IMR-90 (cell line): ENCODE results near the gene LIPG. TPM values are rescaled to one million over a fixed set of nuclear protein-coding genes. Genes with fewer than 3 reads are reported as not detected.

ENCODE experiments used
- ATAC-seq: fragments of 200-7000 bp; cut with Tn5 transposase; 2 replicates; pipeline ENCODE4 v1.9.1; 2020; ENCODE audit warnings: low read depth, mild to moderate bottlenecking, moderate library complexity
- BruUV-seq: library from RNA; stranded (reverse); fragments of 400-500 nt; replicated peaks from 2 replicates; lab custom pipeline; 2021; lab: Mats Ljungman, UMichigan
- CTCF ChIA-PET: fragments of 300-600 bp; formaldehyde crosslinking; extraction: SDS; loops from one replicate; lab custom pipeline; 2021; ENCODE audit warnings: antibody characterized with exemption; lab: Yijun Ruan, JAX
- POLR2A ChIA-PET: fragments of 300-600 bp; sonication (Branson Sonifier 250); formaldehyde crosslinking; loops from one replicate; lab custom pipeline; 2022; ENCODE audit warnings: antibody characterized with exemption; ENCODE audit not compliant: unreplicated experiment; lab: Charles Lee
- DNase-seq: peaks from one replicate; pipeline ENCODE4 v3.0.0; 2013
- H2AFZ ChIP-seq: replicated peaks from 2 replicates; pipeline ENCODE3; 2013; ENCODE audit warnings: low read length, mild to moderate bottlenecking; ENCODE audit not compliant: poor library complexity
- H2AK5ac ChIP-seq: 2 replicates; pipeline ENCODE4 v1.6.1; 2013; ENCODE audit warnings: low read depth, low read length, inconsistent platforms
- H2AK9ac ChIP-seq: replicated peaks from 2 replicates; pipeline ENCODE3; 2013; ENCODE audit warnings: mild to moderate bottlenecking, low read depth, low read length, moderate library complexity; ENCODE audit not compliant: poor library complexity
- H2BK120ac ChIP-seq: 2 replicates; pipeline ENCODE4 v1.6.1; 2013; ENCODE audit warnings: low read depth, low read length, inconsistent platforms
- H2BK15ac ChIP-seq: 3 replicates; pipeline ENCODE4 v1.6.1; 2013; ENCODE audit warnings: low read depth, low read length, inconsistent platforms
- H2BK20ac ChIP-seq: 2 replicates; pipeline ENCODE4 v1.6.1; 2013; ENCODE audit warnings: low read depth, mild to moderate bottlenecking, inconsistent platforms, low read length, moderate library complexity
- H2BK5ac ChIP-seq: 2 replicates; pipeline ENCODE4 v1.6.1; 2013; ENCODE audit warnings: mild to moderate bottlenecking, low read depth, low read length, inconsistent platforms; ENCODE audit not compliant: poor library complexity, severe bottlenecking
- H3K14ac ChIP-seq: replicated peaks from 2 replicates; pipeline ENCODE4 v1.6.1; 2013; ENCODE audit warnings: low read depth, low read length, inconsistent platforms
- H3K18ac ChIP-seq: 2 replicates; pipeline ENCODE4 v1.6.1; 2013; ENCODE audit warnings: low read depth, low read length, control low read depth
- H3K23ac ChIP-seq: 2 replicates; pipeline ENCODE4 v1.6.1; 2013; ENCODE audit warnings: low read depth, low read length, inconsistent platforms
- H3K27ac ChIP-seq: 2 replicates; pipeline ENCODE4 v1.5.1; 2013; ENCODE audit warnings: mild to moderate bottlenecking, control low read depth, low read length; ENCODE audit not compliant: insufficient read depth
- H3K27me3 ChIP-seq: 2 replicates; pipeline ENCODE4 v1.6.1; 2013; ENCODE audit warnings: low read length; ENCODE audit not compliant: control insufficient read depth, insufficient read depth
- H3K36me3 ChIP-seq: 2 replicates; pipeline ENCODE4 v1.6.1; 2013; ENCODE audit warnings: low read length, mixed read lengths; ENCODE audit not compliant: control insufficient read depth, insufficient read depth
- H3K4ac ChIP-seq: 2 replicates; pipeline ENCODE4 v1.6.1; 2013; ENCODE audit warnings: low read depth, low read length, inconsistent platforms
- H3K4me1 ChIP-seq: 2 replicates; pipeline ENCODE4 v1.6.1; 2013; ENCODE audit warnings: low read length, mixed read lengths; ENCODE audit not compliant: control insufficient read depth, insufficient read depth
- H3K4me2 ChIP-seq: 2 replicates; pipeline ENCODE4 v1.6.1; 2013; ENCODE audit warnings: low read depth, mild to moderate bottlenecking, control low read depth, low read length, moderate library complexity
- H3K4me3 ChIP-seq: 2 replicates; pipeline ENCODE4 v1.5.1; 2013; ENCODE audit warnings: low read depth, mild to moderate bottlenecking, control low read depth, low read length, moderate library complexity; ENCODE audit not compliant: insufficient read depth
- H3K56ac ChIP-seq: 2 replicates; pipeline ENCODE4 v1.6.1; 2013; ENCODE audit warnings: low read length, inconsistent platforms; ENCODE audit not compliant: insufficient read depth; ENCODE audit errors: extremely low read depth
- H3K79me1 ChIP-seq, 2 experiments: 2 replicates each; pipeline ENCODE4 v1.6.1; 2013; ENCODE audit warnings: low read length in 2 of 2, inconsistent platforms in 1 of 2, low read depth in 1 of 2
- H3K9ac ChIP-seq: 2 replicates; pipeline ENCODE4 v1.6.1; 2013; ENCODE audit warnings: low read depth, low read length, control low read depth
- H3K9me1 ChIP-seq: 2 replicates; pipeline ENCODE4 v1.6.1; 2013; ENCODE audit warnings: low read length, inconsistent platforms; ENCODE audit not compliant: insufficient read depth
- H3K9me3 ChIP-seq: 2 replicates; pipeline ENCODE4 v1.6.1; 2013; ENCODE audit warnings: low read length; ENCODE audit not compliant: control insufficient read depth, insufficient read depth
- H4K20me1 ChIP-seq: 2 replicates; pipeline ENCODE4 v1.6.1; 2013; ENCODE audit warnings: low read length, inconsistent platforms; ENCODE audit not compliant: insufficient read depth
- H4K5ac ChIP-seq: 2 replicates; pipeline ENCODE4 v1.6.1; 2013; ENCODE audit warnings: mild to moderate bottlenecking, low read depth, low read length, control low read depth
- H4K8ac ChIP-seq, 2 experiments: 2 replicates each; pipeline ENCODE4 v1.6.1; 2013; ENCODE audit warnings: low read depth in 2 of 2, low read length in 2 of 2, control low read depth in 1 of 2, inconsistent platforms in 1 of 2
- H4K91ac ChIP-seq: 2 replicates; pipeline ENCODE4 v1.6.1; 2013; ENCODE audit warnings: low read depth, low read length, inconsistent platforms; ENCODE audit not compliant: insufficient read depth
- CEBPB ChIP-seq: IDR thresholded peaks from 2 replicates; pipeline ENCODE4 v1.6.1; 2012; ENCODE audit warnings: low read depth, low read length, improper control_type of control experiment
- CTCF ChIP-seq: conservative IDR thresholded peaks from 2 replicates; pipeline ENCODE4 v1.5.1; 2012; ENCODE audit warnings: mild to moderate bottlenecking, low read depth, low read length, improper control_type of control experiment
- FOS ChIP-seq: fragments of 150-350 bp; IDR thresholded peaks from 2 replicates; pipeline ENCODE4 v1.6.1; 2016; ENCODE audit warnings: low read depth, low read length
- RFX5 ChIP-seq: IDR thresholded peaks from 2 replicates; pipeline ENCODE4 v1.8.0; 2012; ENCODE audit warnings: low read depth, mild to moderate bottlenecking, low read length, moderate library complexity
- SMC3 ChIP-seq: fragments of 150-350 bp; IDR thresholded peaks from 2 replicates; pipeline ENCODE4 v1.6.1; 2016; ENCODE audit warnings: low read depth, mild to moderate bottlenecking, antibody characterized with exemption, low read length, moderate library complexity
- USF2 ChIP-seq: fragments of 150-350 bp; IDR thresholded peaks from 2 replicates; pipeline ENCODE4 v1.6.1; 2017; ENCODE audit warnings: mild to moderate bottlenecking, antibody characterized with exemption, low read length, low read depth
- WGBS, 2 experiments: methylation state at CpG; one replicate each; pipeline versions ENCODE4 v1.1.5 to v1.1.7; 2013; ENCODE audit warnings: missing lambda C conversion rate in 2 of 2; ENCODE audit not compliant: insufficient read length in 1 of 2; ENCODE audit errors: extremely low coverage in 2 of 2; 5-methylcytosine and 5-hydroxymethylcytosine counted together
- dilution Hi-C: fragments of 300-500 bp; cut with HindIII; formaldehyde crosslinking; loops from one replicate; pipeline ENCODE4 v1.14.3; 2018; ENCODE audit warnings: low sequenced_read_pairs; ENCODE audit not compliant: unreplicated experiment
- in situ Hi-C: fragments of 300-500 bp; cut with MboI; formaldehyde crosslinking; loops from 3 replicates; pipeline ENCODE4 v1.14.3; 2019; ENCODE audit warnings: low sequenced_read_pairs, inconsistent platforms, mixed read lengths
- intact Hi-C: fragments of 100-400 bp; cut with micrococcal nuclease; formaldehyde crosslinking; loops from 2 replicates; pipeline ENCODE4 v1.10.0; 2022
- polyA plus RNA-seq, 3 experiments: library from polyadenylated mRNA; depleted of rRNA; stranded (reverse); fragments of >200 nt; gene quantifications; 2 replicates each; pipeline ENCODE4 v1.2.3, GENCODE V29; 2012; ENCODE audit warnings: low replicate concordance in 1 of 3
- total RNA-seq: library from RNA; depleted of rRNA; stranded (reverse); fragments of >200 nt; gene quantifications from 2 replicates; pipeline ENCODE4 v1.2.3, GENCODE V29; 2012

Gene LIPG
- total and polyA plus RNA-seq, 2 of the 4 experiments (the other 2 are of a cell fraction), result under 0.01 to 0.14 TPM

- H3K36me3 ChIP-seq, result no peaks in the 10 kb centered on the region
- H3K9ac ChIP-seq, result no peak overlapping the region
- H3K9me3 ChIP-seq, result no peaks in the 10 kb centered on the region
- in situ Hi-C loops, result loop anchor here (10.0 kb wide), 1 partner anchor 194 kb away; no protein-coding TSS in a partner anchor
- H2AK9ac ChIP-seq, result peak overlapping the region; percentile 60
- no peak overlapping the region for H3K56ac ChIP-seq
- H4K91ac ChIP-seq, result no peak overlapping the region
- DNase-seq (no peak), ATAC-seq (peak; percentile 9; the same call in 1 of the 2 replicates)
- peaks cover 66% of the 10 kb centered on the region for H3K27me3 ChIP-seq
- no peak for TF ChIP-seq FOS
- TF ChIP-seq SMC3, result no peak
- TF ChIP-seq USF2, result no peak
- TF ChIP-seq CTCF, result no peak
- TF ChIP-seq RFX5, result no peak
- no peak for TF ChIP-seq CEBPB
- H3K4me2 ChIP-seq, result peak overlapping the region; percentile 85
- H2BK5ac ChIP-seq, result no peak overlapping the region
- no peak overlapping the region for H2AK5ac ChIP-seq
- intact Hi-C loops, result loop anchor here (1.0 to 10.0 kb wide), 2 partner anchors 134 to 208 kb away; no protein-coding TSS in a partner anchor
- ChIA-PET CTCF (interaction anchor here (0.8 to 1.3 kb wide), 2 partner anchors 48 to 301 kb away, joined by 3 read pairs; no protein-coding TSS in a partner anchor), POLR2A (interaction anchor here (0.5 kb wide), 1 partner anchor 13 kb away, joined by 10 read pairs; no protein-coding TSS in a partner anchor)
- 0 out of 2 replicates have a peak overlapping the region, but pooled peaks have one; percentile 16 for H3K23ac ChIP-seq
- H3K4ac ChIP-seq, result no peak overlapping the region
- H3K27ac ChIP-seq, result no peak overlapping the region
- no peak overlapping the region for H4K8ac ChIP-seq
- no peak overlapping the region for H3K14ac ChIP-seq
- no peak overlapping the region for H2BK20ac ChIP-seq
- peak overlapping the region; percentile 87 for H2AFZ ChIP-seq
- no peak overlapping the region for H2BK120ac ChIP-seq
- no peaks in the 10 kb centered on the region; the same call in 1 of the 2 replicates for H3K9me1 ChIP-seq
- 12% methylated on average over 17 of the region's 46 CpGs; no CpG with 5 or more reads in 1 of the 2 experiments for WGBS, 2 experiments
- peaks cover 7% of the 10 kb centered on the region for H3K4me1 ChIP-seq
- no peaks in the 10 kb centered on the region for H4K20me1 ChIP-seq
- peak overlapping the region; percentile 28 for H3K4me3 ChIP-seq
- no TSS peak for BruUV-seq
- dilution Hi-C loops, result no loop called here
- H3K79me1 ChIP-seq, result no peaks in the 10 kb centered on the region
- no peak overlapping the region for H3K18ac ChIP-seq
- H4K5ac ChIP-seq, result no peak overlapping the region
- no peak overlapping the region for H2BK15ac ChIP-seq
These were observed 1.1 kb upstream of the LIPG start for GRCh38 chr18:49560624-49561288.
